NCI-H1092 treated with DMSO at 0.1 percent for 48 hours (cell line): ENCODE results near the gene ACOT4.
"Not testable (repeated sequence)": the region's sequence is repeated elsewhere in the genome, so short reads cannot be mapped to it uniquely, and the experiment has no call there.

ENCODE experiments used
- DNase-seq: peaks from one replicate; lab custom pipeline; 2025; lab: John Stamatoyannopoulos, UW

Gene ACOT4

DNA sequence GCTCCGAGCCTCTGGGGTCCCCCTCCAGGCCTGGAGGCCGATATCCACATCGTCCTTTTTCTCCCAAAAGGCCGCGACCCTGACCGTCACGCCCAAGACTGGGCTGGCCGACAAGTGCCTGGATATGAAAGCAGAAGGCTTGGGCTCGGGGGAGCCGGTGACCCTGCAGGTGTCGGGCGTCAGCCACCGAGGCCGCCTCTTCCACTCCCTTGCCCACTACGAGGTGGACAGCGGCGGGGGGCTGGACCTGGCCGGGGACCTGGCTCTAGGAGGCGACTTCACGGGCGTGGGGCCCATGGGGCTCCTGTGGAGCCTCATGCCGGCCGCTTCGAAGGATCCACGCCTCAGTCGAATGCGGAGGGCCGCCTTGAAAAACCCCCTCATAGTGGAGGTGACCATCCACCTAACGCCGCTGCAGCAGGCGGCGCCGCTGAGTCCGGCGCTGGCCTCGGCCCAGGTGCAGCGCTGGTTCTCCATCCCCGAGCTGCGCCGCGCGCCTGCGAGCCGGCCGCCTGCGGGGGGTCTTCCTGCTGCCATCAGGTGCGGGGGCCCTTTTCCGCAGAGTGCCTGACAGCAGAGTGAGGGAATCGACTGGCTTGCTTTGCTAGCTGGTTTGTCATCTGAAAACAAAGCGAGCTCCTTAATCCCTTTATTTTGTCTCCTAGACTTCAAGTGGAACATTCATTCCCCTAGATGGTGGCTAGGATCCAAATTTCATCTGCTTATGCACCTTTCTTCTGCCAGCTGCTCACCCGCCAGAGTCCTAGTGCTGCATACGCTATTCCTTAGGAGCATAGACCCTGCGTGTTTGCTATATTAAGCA, 42.5 kb downstream of the ACOT4 start:
- peak; percentile 76 for DNase-seq

DNA sequence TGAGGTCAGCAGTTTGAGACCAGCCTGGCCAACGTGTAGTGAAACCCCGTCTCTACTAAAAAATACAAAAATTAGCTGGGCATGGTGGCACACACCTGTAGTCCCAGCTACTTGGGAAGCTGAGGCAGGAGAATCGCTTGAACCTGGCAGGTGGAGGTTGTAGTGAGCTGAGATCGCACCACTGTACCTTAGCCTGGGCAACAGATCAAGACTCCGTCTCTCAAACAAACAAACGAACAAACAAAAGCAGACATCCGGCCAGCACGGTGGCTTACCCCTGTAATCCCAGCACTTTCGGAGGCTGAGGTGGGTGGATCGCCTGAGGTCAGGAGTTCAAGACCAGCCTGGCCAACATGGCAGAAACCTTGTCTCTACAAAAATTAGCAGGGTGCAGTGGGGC, 44.7 kb downstream of the ACOT4 start:
- not testable (repeated sequence) for DNase-seq

DNA sequence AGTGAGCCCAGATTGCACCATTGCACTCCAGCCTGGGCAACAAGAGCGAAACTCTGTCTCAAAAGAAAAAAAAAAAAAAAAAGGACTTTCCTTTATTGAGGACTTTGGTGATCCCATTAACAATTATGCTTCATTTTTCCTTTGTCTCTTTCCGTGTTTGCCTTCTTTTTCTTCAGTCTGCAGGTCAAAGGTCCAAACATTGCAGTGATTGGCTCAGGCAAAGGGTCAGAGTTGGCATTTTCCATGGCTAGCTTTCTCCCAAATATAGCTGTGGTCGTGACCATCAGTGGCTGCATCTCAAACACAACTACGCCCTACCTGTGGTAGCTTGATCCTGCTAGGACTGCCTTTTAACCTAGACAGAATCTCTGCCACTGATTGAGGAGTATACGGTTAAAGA, 46.2 kb downstream of the ACOT4 start:
- no peak for DNase-seq

DNA sequence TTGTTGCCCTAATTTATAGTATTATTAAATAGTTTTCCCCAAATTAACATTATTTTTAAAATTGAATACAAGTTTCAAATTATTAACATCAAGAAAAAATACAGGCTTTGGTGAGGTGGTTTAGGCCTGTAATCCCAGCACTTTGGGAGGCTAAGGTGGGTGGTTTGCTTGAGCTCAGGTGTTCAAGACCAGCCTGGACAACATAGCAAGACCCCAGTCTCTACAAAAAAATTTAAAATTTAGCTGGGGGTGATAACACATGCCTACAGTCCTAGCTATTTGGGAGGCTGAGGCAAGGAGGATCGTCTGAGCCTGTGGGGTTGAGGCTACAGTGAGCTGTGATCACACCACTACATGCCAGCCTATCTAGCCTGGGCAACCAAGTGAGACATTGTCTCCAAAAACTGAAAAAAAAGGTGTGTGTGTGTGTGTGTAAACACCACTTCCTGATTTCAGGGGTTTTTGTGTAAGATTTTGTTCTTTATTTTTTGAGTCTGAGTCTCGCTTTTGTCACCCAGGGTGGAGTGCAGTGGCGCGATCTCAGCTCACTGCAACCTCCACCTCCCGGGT, 49.2 kb downstream of the ACOT4 start:
- no peak for DNase-seq

DNA sequence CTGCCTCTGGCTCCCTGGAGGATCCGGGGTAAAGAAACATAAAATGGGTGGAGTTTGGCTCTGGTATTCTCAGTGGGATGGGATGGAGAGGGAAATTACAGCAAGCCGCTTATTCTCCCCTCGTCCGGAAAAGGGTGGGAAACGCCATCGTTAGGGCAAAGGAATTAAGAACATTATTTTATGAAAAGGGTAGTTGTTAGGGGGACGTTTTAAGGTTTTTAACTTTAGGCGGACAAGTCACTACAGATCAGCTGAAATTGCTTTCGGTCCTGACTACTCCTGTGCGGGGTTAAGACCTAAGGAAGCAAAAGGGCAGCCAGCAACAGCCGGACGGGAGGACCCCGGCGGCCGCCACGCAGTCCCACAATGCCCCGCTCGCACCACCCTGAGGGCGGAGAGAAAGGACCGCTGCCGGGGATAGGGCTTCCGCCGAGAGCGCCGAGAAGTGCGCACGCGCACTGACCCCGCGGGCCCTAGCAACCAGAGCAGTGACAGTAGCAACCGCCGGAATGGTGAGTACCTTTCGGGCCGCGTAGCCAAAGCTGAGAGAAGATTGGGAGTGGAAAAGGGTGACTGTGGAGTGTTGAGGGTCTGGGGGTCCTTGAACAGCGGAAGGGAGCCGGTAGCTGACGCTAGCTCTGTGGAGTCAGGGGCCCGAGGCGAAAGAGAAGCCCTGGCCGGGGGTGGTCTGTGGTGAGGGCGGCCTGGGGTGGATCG, 53.0 kb downstream of the ACOT4 start, which contains the start of gene DNAL1:
Gene DNAL1, plus strand, starts transcription at position 456 of the 717 bp plus-strand sequence. Its CDS starts 54 bp downstream, at position 510.
- DNase-seq, result peak; percentile 94

DNA sequence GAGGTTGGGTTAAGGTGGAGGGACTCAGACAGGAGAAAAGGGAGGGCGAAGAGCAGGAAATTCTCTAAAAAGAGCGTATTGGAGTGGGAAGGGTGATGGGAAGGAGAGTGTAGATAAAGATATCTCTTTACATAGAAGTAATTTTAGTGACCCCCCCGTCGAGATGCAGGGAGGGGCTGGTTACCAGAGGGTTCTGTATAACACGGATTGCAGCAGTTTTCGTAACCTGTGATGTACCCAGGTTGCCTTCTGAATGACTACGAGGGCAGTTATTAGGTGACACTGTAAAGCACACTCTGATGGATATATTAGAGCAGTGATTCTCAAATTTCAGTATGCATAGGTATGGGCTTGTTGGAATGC, 53.6 kb downstream of the ACOT4 start:
- no peak for DNase-seq
